ENCODE data around the gene CBARP.

Gene CBARP

GRCh38 chr19:1226227-1226518 lies 11.6 kb downstream of the CBARP start:
- no peak overlapping the region for H3K4me3 ChIP-seq (ENCODE audit: low read depth, low read length)
- in situ Hi-C loops (cut with HindIII; ENCODE audit: low sequenced_read_pairs): no loop called here
- DNase-seq (ENCODE audit: low read depth): no peak
- TF ChIP-seq, protein P1, sequence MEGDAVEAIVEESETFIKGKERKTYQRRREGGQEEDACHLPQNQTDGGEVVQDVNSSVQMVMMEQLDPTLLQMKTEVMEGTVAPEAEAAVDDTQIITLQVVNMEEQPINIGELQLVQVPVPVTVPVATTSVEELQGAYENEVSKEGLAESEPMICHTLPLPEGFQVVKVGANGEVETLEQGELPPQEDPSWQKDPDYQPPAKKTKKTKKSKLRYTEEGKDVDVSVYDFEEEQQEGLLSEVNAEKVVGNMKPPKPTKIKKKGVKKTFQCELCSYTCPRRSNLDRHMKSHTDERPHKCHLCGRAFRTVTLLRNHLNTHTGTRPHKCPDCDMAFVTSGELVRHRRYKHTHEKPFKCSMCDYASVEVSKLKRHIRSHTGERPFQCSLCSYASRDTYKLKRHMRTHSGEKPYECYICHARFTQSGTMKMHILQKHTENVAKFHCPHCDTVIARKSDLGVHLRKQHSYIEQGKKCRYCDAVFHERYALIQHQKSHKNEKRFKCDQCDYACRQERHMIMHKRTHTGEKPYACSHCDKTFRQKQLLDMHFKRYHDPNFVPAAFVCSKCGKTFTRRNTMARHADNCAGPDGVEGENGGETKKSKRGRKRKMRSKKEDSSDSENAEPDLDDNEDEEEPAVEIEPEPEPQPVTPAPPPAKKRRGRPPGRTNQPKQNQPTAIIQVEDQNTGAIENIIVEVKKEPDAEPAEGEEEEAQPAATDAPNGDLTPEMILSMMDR (IDR thresholded peaks at IDR 0.05; ENCODE audit: low read depth, low read length, missing control alignments): no peak

DNA sequence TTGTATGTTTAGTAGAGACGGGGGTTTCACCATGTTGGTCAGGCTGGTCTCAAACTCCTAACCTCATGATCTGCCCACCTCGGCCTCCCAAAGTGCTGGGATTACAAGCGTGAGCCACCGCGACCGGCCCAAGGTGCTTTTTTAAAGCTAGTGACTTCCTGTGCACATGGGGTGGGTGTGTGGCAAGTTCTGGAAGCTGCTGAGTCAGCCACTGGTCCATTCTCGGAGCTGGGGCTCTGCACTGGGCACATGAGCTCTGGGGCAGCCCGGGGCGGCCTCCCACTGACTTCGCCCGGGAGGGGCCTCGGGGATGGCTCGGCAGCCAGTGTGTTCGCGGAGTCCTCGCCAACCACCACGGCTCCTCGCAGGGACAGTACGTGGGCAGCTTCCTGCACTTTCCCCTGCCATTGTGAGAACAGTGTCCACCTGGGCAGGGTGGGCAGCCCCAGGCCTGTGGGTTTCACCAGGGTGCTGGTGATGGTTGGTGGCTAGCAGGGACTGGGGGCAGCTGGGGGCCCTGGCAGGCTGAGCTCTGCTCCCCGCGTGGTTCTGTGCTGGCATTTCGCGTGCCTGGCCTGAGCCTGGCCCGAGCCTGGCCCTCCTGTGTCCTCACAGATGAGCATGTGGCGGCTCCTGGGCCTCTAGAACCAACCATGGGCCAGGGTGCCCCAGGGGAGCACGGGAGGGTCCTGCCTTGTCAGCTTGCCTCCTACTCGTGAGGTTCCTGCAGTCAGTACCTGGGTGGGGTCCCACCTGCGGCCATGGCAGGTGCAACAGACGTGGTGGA lies 12.2 kb downstream of the CBARP start:
- H3K4me3 ChIP-seq (ENCODE audit: low read depth, low read length): no peak overlapping the region
- TF ChIP-seq, protein P1 (IDR thresholded peaks at IDR 0.05; ENCODE audit: low read depth, low read length, missing control alignments): no peak
- no peak for DNase-seq (ENCODE audit: low read depth)
- in situ Hi-C loops (cut with HindIII; ENCODE audit: low sequenced_read_pairs): no loop called here

- no peak overlapping the region for H3K4me3 ChIP-seq (ENCODE audit: low read depth, low read length)
- no peak for DNase-seq (ENCODE audit: low read depth)
- in situ Hi-C loops (cut with HindIII; ENCODE audit: low sequenced_read_pairs): no loop called here
These were observed 13.0 kb downstream of the CBARP start for GRCh38 chr19:1224847-1225246.

GRCh38 chr19:1224047-1224825 lies 13.6 kb downstream of the CBARP start:
- TF ChIP-seq, protein P1 (IDR thresholded peaks at IDR 0.05; ENCODE audit: low read depth, low read length, missing control alignments): no peak
- H3K4me3 ChIP-seq (ENCODE audit: low read depth, low read length): no peak overlapping the region
- no peak for DNase-seq (ENCODE audit: low read depth)
- in situ Hi-C loops (cut with HindIII; ENCODE audit: low sequenced_read_pairs): no loop called here

More at GRCh38 chr19:1224847-1225246, 13.0 kb downstream of the CBARP start:
- TF ChIP-seq, protein P1 (IDR thresholded peaks at IDR 0.05; ENCODE audit: low read depth, low read length, missing control alignments): no peak

- TF ChIP-seq, protein P1 (IDR thresholded peaks at IDR 0.05; ENCODE audit: low read depth, low read length, missing control alignments): peak; percentile 43
- DNase-seq (ENCODE audit: low read depth): no peak
- in situ Hi-C loops (cut with HindIII; ENCODE audit: low sequenced_read_pairs): no loop called here
- no peak overlapping the region for H3K4me3 ChIP-seq (ENCODE audit: low read depth, low read length)
These were observed 14.6 kb downstream of the CBARP start for GRCh38 chr19:1223018-1223855.

DNA sequence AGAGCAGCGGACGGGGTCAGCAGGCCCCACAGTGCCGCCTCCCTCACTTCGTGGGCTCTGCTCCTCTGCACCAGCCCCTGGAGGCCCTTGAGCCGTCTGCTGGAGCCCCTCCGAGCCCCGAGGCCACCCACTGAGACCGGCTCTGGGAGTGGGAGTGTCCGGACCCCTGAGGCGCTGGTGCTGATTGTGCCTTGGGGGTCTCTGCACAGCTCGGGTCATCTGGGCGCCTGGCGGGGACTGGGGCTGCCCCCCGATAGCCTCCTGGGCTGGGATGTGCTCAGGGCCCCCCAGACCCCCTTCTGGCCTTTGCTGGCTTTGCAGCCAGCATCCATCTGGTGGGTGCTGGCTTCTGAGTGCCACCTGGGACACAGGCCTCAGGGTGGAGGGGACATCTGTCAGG lies 15.4 kb downstream of the CBARP start:
- TF ChIP-seq, protein P1 (IDR thresholded peaks at IDR 0.05; ENCODE audit: low read depth, low read length, missing control alignments): no peak
- in situ Hi-C loops (cut with HindIII; ENCODE audit: low sequenced_read_pairs): no loop called here
- H3K4me3 ChIP-seq (ENCODE audit: low read depth, low read length): no peak overlapping the region
- DNase-seq (ENCODE audit: low read depth): no peak

All from astrocyte of the cerebellum (primary cell).